Thoracic aorta (tissue), 2 donors: ENCODE measurements around the gene KIAA0930. TPM values are rescaled to one million over a fixed set of nuclear protein-coding genes. Genes with fewer than 3 reads are reported as not detected.

Experiments used
- ATAC-seq: fragments of 150-250 bp; one replicate; pipeline ENCODE4 v1.8.0; 2017; ENCODE audit warnings: low read depth; ENCODE audit not compliant: insufficient number of reproducible peaks, low FRiP score
- DNase-seq: peaks from one replicate; pipeline ENCODE4 v3.0.0-alpha.2; 2020; ENCODE audit warnings: low spot score
- H3K27ac ChIP-seq, 2 donors: fragments of 200-600 bp; sonication (generic); 1 replicate in 1 of 2; 2 replicates in 1 of 2; pipeline ENCODE4 v1.5.1; 2016; ENCODE audit warnings: mild to moderate bottlenecking in 2 of 2, moderate library complexity in 2 of 2
- H3K27me3 ChIP-seq: fragments of 200-600 bp; sonication (generic); replicated peaks from 2 replicates; pipeline ENCODE4 v1.6.0; 2016; ENCODE audit warnings: mild to moderate bottlenecking; ENCODE audit not compliant: insufficient read depth
- H3K36me3 ChIP-seq: fragments of 200-600 bp; sonication (generic); one replicate; pipeline ENCODE4 v1.5.1; 2016
- H3K4me1 ChIP-seq, 2 donors: fragments of 200-600 bp; sonication (generic); 1 replicate in 1 of 2; 2 replicates in 1 of 2; pipeline versions ENCODE4 v1.5.1 to v1.6.0; 2016; ENCODE audit warnings: low read depth in 2 of 2, mild to moderate bottlenecking in 1 of 2; ENCODE audit not compliant: control insufficient read depth in 1 of 2
- H3K4me3 ChIP-seq: fragments of 200-600 bp; sonication (generic); 2 replicates; pipeline ENCODE4 v1.5.1; 2016; ENCODE audit warnings: mild to moderate bottlenecking
- H3K9me3 ChIP-seq: fragments of 200-600 bp; sonication (generic); 2 replicates; pipeline ENCODE4 v1.5.1; 2016
- CTCF ChIP-seq: fragments of 200-600 bp; sonication (generic); IDR thresholded peaks from one replicate; pipeline ENCODE4 v1.5.1; 2019; ENCODE audit warnings: antibody characterized with exemption
- total RNA-seq, 2 donors: library from RNA; depleted of rRNA; stranded (reverse); fragments of >200 nt; gene quantifications; one replicate each; pipeline versions ENCODE4 v1.1.0 to v1.2.3, GENCODE V29; 2016

The KIAA0930 gene
- 10 to 100 TPM; 76.9 to 99.1 TPM for total RNA-seq

- TF ChIP-seq CTCF: no peak
- Histone ChIP-seq H3K4me3 (peak within 1 kb of the TSS; percentile 90), H3K4me1 (peaks cover 10 to 25% of the 10 kb centered on the region in 2 donors), H3K27me3 (no peaks in the 10 kb centered on the region), H3K36me3 (no peaks in the 10 kb centered on the region), H3K9me3 (no peaks in the 10 kb centered on the region), H3K27ac (peak within 1 kb of the TSS; percentile 73 to 77)
- peak; percentile 52 for DNase-seq
- peak; percentile 78 for ATAC-seq
Observed at GRCh38 chr22:45240810-45241631, at the start of gene KIAA0930. Gene KIAA0930, minus strand, starts transcription at chr22:45240894. Its CDS starts 191 bp downstream, at chr22:45240703.

DNA sequence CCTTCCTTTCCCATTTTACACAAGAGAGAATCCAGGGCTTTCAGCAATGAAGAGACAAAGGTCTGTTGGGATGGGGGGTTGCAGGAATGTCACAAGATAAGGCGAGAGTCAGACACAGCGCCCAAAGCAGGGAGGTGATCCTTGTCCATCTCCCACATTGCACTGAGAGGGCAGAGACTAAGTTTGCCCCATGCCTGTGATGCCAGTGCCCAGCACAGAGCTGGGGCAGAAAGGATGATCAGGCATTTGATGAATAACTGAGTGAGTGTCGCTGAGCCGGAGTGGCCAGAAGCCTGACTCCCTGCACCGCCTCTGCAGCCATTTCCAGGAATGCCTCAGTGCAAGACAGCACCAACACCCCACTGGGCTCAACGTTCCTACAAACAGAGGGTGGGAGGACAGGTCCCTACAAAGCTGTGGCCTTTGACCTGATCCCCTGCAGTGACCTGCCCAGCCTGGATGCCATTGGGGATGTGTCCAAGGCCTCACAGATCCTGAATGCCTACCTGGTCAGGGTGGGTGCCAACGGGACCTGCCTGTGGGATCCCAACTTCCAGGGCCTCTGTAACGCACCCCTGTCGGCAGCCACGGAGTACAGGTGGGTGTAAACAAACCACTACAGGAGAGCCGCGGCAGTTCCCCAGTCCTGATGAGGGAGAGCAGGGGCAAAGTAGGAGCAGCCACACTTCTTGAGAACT is 46.3 kb upstream of the KIAA0930 start:
- Histone ChIP-seq H3K27me3 (no peaks in the 10 kb centered on the region), H3K27ac (no peak overlapping the region), H3K4me1 (peaks cover 5 to 25% of the 10 kb centered on the region in 2 donors), H3K9me3 (no peaks in the 10 kb centered on the region), H3K36me3 (no peaks in the 10 kb centered on the region), H3K4me3 (no peak overlapping the region)
- TF ChIP-seq CTCF: no peak
- DNase-seq: no peak
- ATAC-seq: no peak

GRCh38 chr22:45285263-45286058 is 44.8 kb upstream of the KIAA0930 start:
- DNase-seq: no peak
- Histone ChIP-seq H3K36me3 (no peaks in the 10 kb centered on the region), H3K4me1 (peaks cover 7 to 35% of the 10 kb centered on the region in 2 donors), H3K9me3 (no peaks in the 10 kb centered on the region), H3K27me3 (no peaks in the 10 kb centered on the region), H3K27ac (no peak overlapping the region), H3K4me3 (peak overlapping the region; percentile 69)
- no peak for ATAC-seq
- TF ChIP-seq CTCF: no peak

GRCh38 chr22:45284705-45285262 is 44.1 kb upstream of the KIAA0930 start, which contains the start of gene UPK3A:
Gene UPK3A, plus strand, starts transcription at chr22:45284949. Its CDS starts 65 bp downstream, at chr22:45285014.
- no peak for TF ChIP-seq CTCF
- no peaks in the 10 kb centered on the region for H3K9me3 ChIP-seq
- DNase-seq (no peak), ATAC-seq (no peak)
- H3K27ac ChIP-seq: no peak within 1 kb of the TSS
- no peaks in the 10 kb centered on the region for H3K27me3 ChIP-seq
- H3K4me3 ChIP-seq: peak within 1 kb of the TSS; percentile 69
- H3K36me3 ChIP-seq: no peaks in the 10 kb centered on the region
- H3K4me1 ChIP-seq: peaks cover 12 to 40% of the 10 kb centered on the region in 2 donors
